HG02885 (cell line): ENCODE data around the gene SLC25A26.

Source experiments
- ATAC-seq: cut with Tn5 transposase; IDR thresholded peaks from one replicate; pipeline ENCODE4 v1.9.1; 2021; ENCODE audit warnings: mild to moderate bottlenecking; ENCODE audit not compliant: unreplicated experiment, poor library complexity

SLC25A26 gene

DNA sequence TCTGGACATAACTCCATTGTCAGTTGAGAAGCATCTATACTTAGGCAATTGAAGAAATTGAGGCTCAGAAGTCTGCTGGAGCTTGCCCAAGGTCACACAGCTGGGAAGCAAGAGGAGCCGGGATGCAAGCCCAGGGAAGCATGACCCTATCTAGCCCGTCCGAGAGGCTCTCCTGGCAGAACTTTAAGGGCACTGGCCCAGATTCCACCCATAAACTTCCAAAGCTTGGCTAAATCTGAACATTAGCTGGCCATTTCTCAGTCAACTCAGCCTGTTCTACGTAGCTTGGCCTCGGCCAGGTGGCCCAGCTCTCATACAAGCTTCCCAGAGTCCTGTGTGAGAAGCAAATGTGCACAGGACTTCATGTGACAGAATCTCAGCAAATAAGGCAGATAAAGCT is 204.2 kb downstream of the SLC25A26 start:
- no peak for ATAC-seq

DNA sequence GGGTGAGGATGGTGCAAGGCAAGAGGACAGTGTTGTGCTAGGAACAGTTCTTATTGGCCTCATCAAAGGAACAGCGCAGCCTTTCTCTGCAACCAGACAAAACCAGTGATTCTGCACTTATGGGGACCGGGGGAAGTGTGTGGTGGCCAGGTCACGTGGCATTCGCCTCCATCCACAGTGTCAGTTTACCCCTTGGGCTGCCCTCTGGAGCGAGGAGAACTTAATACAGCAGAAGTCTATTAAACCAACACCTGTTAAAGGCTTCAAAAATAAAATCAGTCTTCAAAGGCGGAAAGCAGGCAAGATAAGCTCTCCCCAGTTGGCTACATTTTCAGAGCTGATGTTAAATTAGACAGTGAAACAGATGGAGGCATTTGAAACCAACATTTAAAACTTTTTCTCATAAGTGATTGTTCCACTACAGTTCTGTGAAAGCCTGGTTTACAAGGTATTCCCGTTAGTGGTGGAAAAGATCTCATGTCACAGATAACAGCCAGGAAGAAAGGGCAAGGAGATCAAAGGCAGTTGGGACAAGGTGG is 204.8 kb downstream of the SLC25A26 start:
- ATAC-seq, result no peak

DNA sequence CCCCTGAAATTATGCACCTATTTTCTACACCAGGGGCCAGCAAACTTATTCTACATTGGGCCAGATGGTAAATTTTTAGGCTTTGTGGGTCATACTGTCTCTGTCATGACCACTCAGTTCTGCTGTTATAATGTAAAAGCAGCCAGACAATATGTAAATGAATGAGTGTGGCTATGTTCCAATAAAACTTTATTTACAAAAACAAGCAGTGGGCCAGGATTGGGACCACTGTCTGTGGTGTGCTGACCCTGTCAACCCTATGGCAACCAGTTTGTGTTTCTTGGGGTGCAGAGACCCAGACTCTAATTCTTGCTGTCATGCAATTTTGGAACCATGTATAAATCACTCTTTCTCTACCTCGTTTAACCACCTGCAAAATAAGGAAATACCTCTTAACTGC is 205.3 kb downstream of the SLC25A26 start:
- no peak for ATAC-seq

DNA sequence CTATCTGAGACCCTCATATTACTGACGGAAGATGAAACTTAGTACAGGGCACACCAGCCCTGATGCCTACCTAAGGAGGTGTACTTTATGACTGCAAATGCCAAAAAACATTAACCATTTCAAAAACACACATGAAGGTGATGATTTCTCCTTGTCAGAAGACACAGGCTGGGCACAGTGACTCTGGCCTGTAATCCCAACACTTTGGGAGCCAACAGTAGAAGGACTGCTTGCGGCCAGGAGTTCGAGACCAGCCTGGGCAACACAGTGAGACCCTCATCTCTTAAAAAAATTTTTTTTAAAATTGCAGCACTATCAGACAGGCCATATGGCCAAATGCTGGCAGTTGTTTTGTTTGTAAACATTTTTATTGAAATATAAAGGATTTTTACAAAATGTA is 206.6 kb downstream of the SLC25A26 start:
- ATAC-seq, result no peak

DNA sequence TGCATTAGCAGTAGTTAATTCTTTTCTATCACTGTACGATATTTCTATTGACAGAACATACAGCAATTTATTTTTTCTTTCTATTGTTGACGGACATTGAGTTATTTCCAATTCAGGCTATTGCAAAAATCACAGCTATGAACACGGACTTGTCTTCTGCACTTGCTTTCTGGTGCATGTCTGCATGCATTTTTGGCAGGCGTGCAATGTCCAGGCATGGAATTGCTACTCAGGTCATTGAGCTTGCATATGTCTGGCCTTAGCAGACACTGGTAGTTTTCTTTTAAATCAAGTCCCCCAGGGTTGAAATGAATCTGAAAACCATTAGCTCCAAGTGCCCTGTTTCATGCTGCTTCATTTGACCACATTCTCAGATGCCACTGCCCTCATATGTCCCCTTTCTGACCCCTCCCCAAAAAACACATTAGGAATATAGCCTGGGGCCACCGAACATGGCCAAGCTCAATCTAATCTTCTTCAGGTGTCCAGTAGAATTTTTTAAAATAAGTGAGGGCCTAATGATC is 207.2 kb downstream of the SLC25A26 start:
- no peak for ATAC-seq
